Astrocyte of the spinal cord (primary cell): ENCODE measurements around the gene SYT9.

Experiments used
- DNase-seq: peaks from one replicate; pipeline ENCODE4 v3.0.0; 2011; ENCODE audit warnings: low read depth, low spot score
- H3K4me3 ChIP-seq: 2 replicates; pipeline ENCODE4 v1.5.1; 2011; ENCODE audit warnings: low read depth, mild to moderate bottlenecking, low read length, moderate library complexity
- CTCF ChIP-seq: IDR thresholded peaks from 2 replicates; pipeline ENCODE4 v1.5.1; 2012; ENCODE audit warnings: low read depth, mild to moderate bottlenecking, low read length, inconsistent platforms
- in situ Hi-C: cut with HindIII; loops from 2 replicates; pipeline ENCODE4 v1.10.0; 2017; ENCODE audit warnings: low sequenced_read_pairs

The SYT9 gene

GRCh38 chr11:7347611-7348431, 96.1 kb downstream of the SYT9 start:
- DNase-seq = no peak
- in situ Hi-C loops = no loop called here
- TF ChIP-seq CTCF = no peak
- no peak overlapping the region for H3K4me3 ChIP-seq

DNA sequence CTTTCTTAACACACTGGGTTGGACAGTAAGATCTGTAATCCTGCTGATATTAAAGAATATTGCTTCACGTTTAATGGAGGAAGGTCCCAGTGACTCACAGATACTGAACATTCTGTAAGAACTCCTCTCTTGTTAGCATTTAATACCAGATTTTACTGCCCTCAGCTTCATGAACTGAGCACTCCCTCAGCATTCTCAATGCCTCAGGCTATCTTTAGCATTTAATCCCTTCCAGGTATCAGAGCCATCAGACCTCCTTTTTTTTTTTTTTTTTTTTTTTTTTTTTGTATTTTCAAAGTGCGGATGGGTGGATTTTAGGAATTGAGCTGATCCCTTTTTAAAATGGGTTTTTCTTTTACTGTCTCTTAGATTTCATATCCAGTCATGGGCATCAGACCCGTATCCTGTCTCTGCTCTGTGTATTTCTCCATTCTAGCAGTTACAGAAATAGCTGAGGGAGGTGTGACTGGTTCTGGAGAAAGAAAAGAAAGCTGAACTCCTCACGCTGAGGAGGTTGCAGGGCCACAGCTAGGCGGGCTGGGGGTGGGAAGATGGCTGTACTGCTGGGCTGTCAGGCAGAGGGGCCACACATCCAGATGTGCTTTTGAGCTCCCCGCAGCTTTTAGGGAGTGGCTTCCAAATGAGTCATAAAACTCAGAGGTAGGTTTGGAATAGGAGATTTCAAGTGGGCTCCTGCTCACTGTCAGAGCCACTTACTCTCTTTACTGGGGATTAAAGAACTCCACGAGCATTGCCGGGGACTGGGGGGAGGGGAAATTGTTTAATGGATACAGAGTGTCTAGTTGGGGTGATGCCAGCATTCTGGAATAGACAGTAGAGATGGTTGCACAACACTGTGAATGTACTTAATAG, 97.0 kb downstream of the SYT9 start:
- H3K4me3 ChIP-seq = no peak overlapping the region
- no peak for DNase-seq
- in situ Hi-C loops = no loop called here
- TF ChIP-seq CTCF = no peak

DNA sequence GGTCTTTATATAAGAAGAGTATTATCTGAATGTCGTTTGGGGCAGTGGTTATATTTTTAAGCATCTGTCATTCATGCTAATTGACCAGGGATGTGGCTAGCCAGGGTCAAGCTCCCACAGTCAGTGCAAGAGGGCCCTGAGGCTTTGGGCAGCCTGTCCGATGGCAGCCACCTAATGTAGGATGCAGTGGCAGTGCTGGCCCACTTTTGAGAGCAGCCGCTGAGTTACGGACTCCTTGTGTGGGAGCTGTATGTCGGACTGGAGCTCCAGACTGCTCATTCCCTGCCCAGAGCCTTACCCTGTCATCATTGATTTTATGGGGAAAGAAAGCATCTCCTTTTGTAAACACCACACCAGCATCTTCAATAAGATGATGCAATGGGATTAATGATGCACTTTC, 99.5 kb downstream of the SYT9 start:
- H3K4me3 ChIP-seq = no peak overlapping the region
- in situ Hi-C loops = no loop called here
- no peak for DNase-seq
- TF ChIP-seq CTCF = no peak

DNA sequence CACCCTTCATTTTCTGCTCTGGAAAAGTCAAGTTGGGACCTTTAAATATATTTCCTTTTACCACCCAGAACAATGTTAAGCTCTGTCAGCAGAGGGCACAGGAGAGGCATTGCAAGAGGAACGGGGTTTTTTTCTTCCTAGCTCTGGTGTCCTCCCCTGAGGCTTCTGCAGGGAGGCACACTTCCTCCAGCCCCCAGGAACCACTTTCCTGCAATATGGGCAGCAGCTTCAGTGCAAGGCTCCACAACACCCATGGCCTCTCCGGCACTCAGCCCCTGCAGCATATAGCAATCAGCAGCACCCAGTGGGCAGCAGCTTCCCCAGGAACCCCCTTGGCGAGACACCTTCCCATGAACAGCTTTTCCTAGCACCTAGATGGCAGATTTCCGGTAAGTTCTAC, 101.4 kb downstream of the SYT9 start:
- in situ Hi-C loops = no loop called here
- DNase-seq = no peak
- H3K4me3 ChIP-seq = no peak overlapping the region
- TF ChIP-seq CTCF = no peak

- TF ChIP-seq CTCF = no peak
- in situ Hi-C loops = no loop called here
- no peak for DNase-seq
- H3K4me3 ChIP-seq = no peak overlapping the region
Measured at GRCh38 chr11:7364660-7365059, 113.0 kb downstream of the SYT9 start.

DNA sequence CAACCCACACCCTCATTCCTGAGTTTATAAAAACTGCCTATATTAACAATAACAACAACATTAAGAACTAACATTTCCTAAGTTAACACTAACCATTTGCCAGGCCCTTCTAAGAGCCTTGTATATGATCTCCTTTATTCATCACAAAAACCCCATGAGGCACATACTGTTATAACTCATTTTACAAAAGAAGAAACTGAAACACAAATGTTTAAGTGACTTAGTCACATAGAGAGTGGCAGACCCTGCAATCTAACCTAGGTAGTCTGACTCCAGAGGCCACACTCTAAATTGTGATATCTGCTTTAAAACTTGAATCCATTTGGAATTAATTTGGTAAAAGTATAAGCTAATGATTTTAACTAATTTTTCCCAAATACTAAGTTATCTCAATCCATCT, 116.1 kb downstream of the SYT9 start:
- in situ Hi-C loops = no loop called here
- H3K4me3 ChIP-seq = no peak overlapping the region
- no peak for TF ChIP-seq CTCF
- DNase-seq = no peak
